GM12878 (cell line): Measurements from ENCODE around the gene SLC23A1. TPM values are rescaled to one million over a fixed set of nuclear protein-coding genes. Genes with fewer than 3 reads are reported as not detected.

ENCODE experiments used
- ASH2L ChIP-seq: fragments of 300-600, 200-600 bp; sonication (generic); IDR thresholded peaks from 2 replicates; pipeline ENCODE4 v1.6.1; 2017; ENCODE audit warnings: low read depth, mild to moderate bottlenecking, borderline replicate concordance
- BACH1 ChIP-seq: fragments of 450-650 bp; IDR thresholded peaks from 2 replicates; pipeline ENCODE4 v1.6.1; 2017; ENCODE audit warnings: mild to moderate bottlenecking, borderline replicate concordance
- CEBPB ChIP-seq, 2 experiments: fragments of 150-350 bp in 1 of 2; IDR thresholded peaks; 2 replicates each; pipeline ENCODE4 v1.6.1; 2012 to 2014; ENCODE audit warnings: low read depth in 2 of 2, low read length in 2 of 2, borderline replicate concordance in 1 of 2, inconsistent platforms in 1 of 2
- CREM ChIP-seq: IDR thresholded peaks from 2 replicates; pipeline ENCODE4 v1.6.1; 2014; ENCODE audit warnings: antibody characterized with exemption, low read depth
- DPF2 ChIP-seq: fragments of 450-650 bp; IDR thresholded peaks from 2 replicates; pipeline ENCODE4 v1.6.1; 2017; ENCODE audit warnings: mild to moderate bottlenecking
- EED ChIP-seq: sonication (generic); IDR thresholded peaks from 2 replicates; pipeline ENCODE4 v1.6.1; 2016; ENCODE audit warnings: antibody characterized with exemption, low read depth
- EGR1 ChIP-seq, 2 experiments: IDR thresholded peaks; 1 replicate in 1 of 2; 2 replicates in 1 of 2; pipeline ENCODE4 v1.6.1; 2011 to 2012; ENCODE audit warnings: low read depth in 2 of 2, low read length in 2 of 2, borderline replicate concordance in 1 of 2, mild to moderate bottlenecking in 1 of 2, moderate library complexity in 1 of 2
- EP300 ChIP-seq, 2 experiments: fragments of 150-350 bp in 1 of 2; IDR thresholded peaks; 2 replicates each; pipeline ENCODE4 v1.6.1; 2011 to 2012; ENCODE audit warnings: low read depth in 2 of 2, low read length in 2 of 2, borderline replicate concordance in 1 of 2, improper control_type of control experiment in 1 of 2, inconsistent platforms in 1 of 2; ENCODE audit not compliant: control insufficient read depth in 1 of 2
- ESRRA ChIP-seq: IDR thresholded peaks from 2 replicates; pipeline ENCODE4 v1.6.1; 2012; ENCODE audit warnings: mild to moderate bottlenecking, low read length, improper control_type of control experiment
- HDAC2 ChIP-seq: fragments of 200-600 bp; sonication (generic); IDR thresholded peaks from 2 replicates; pipeline ENCODE4 v1.6.1; 2017
- HDAC6 ChIP-seq: fragments of 200-600 bp; sonication (generic); IDR thresholded peaks from one replicate; pipeline ENCODE4 v1.8.0; 2017; ENCODE audit warnings: antibody characterized with exemption; ENCODE audit not compliant: unreplicated experiment
- HDGF ChIP-seq: fragments of 450-650 bp; IDR thresholded peaks from 2 replicates; pipeline ENCODE4 v1.6.1; 2016; ENCODE audit warnings: antibody characterized with exemption
- IKZF1 ChIP-seq: fragments of 450-650 bp; conservative IDR thresholded peaks from 2 replicates; pipeline ENCODE4 v1.6.1; 2017; ENCODE audit warnings: antibody characterized with exemption, mild to moderate bottlenecking
- IRF4 ChIP-seq: IDR thresholded peaks from 2 replicates; pipeline ENCODE4 v1.6.1; 2011; ENCODE audit warnings: low read depth, low read length
- MXI1 ChIP-seq: fragments of 150-350 bp; IDR thresholded peaks from 2 replicates; pipeline ENCODE4 v1.6.1; 2011; ENCODE audit warnings: low read depth, mild to moderate bottlenecking, inconsistent platforms, low read length, improper control_type of control experiment
- MYB ChIP-seq: fragments of 150-350 bp; IDR thresholded peaks from 2 replicates; pipeline ENCODE4 v1.6.1; 2014; ENCODE audit warnings: mild to moderate bottlenecking, low read depth, low read length, borderline replicate concordance
- NBN ChIP-seq: fragments of 450-650 bp; IDR thresholded peaks from 2 replicates; pipeline ENCODE4 v1.6.1; 2016
- POLR2A ChIP-seq: IDR thresholded peaks from 2 replicates; pipeline ENCODE4 v1.6.1; 2011; ENCODE audit warnings: low read depth, mild to moderate bottlenecking, low read length
- RB1 ChIP-seq: fragments of 450-650 bp; formaldehyde crosslinking; IDR thresholded peaks from 2 replicates; pipeline ENCODE4 v1.6.1; 2017; ENCODE audit warnings: mild to moderate bottlenecking, borderline replicate concordance
- RBBP5 ChIP-seq: fragments of 200-600 bp; sonication (generic); conservative IDR thresholded peaks from 2 replicates; pipeline ENCODE4 v1.6.1; 2016
- RCOR1 ChIP-seq: conservative IDR thresholded peaks from 2 replicates; pipeline ENCODE4 v1.6.1; 2012; ENCODE audit warnings: low read depth, low read length, improper control_type of control experiment
- RELA ChIP-seq: fragments of 450-650 bp; IDR thresholded peaks from 2 replicates; pipeline ENCODE4 v1.8.0; 2014; ENCODE audit warnings: borderline replicate concordance; ENCODE audit not compliant: partially characterized antibody
- RFX5 ChIP-seq: IDR thresholded peaks from 2 replicates; pipeline ENCODE4 v1.6.1; 2011; ENCODE audit warnings: low read depth, low read length, improper control_type of control experiment
- RUNX3 ChIP-seq: IDR thresholded peaks from 2 replicates; pipeline ENCODE4 v1.6.1; 2012; ENCODE audit warnings: low read length, inconsistent platforms
- SIX5 ChIP-seq: IDR thresholded peaks from 2 replicates; pipeline ENCODE4 v1.6.1; 2011; ENCODE audit warnings: mild to moderate bottlenecking, low read depth, low read length, moderate library complexity; ENCODE audit not compliant: severe bottlenecking
- SMAD5 ChIP-seq: IDR thresholded peaks from 2 replicates; pipeline ENCODE4 v1.6.1; 2016; ENCODE audit warnings: antibody characterized with exemption, low read depth
- SP1 ChIP-seq: IDR thresholded peaks from one replicate; pipeline ENCODE4 v1.6.1; 2011; ENCODE audit warnings: low read depth, low read length
- SPI1 ChIP-seq: IDR thresholded peaks from 2 replicates; pipeline ENCODE4 v1.6.1; 2011; ENCODE audit warnings: low read depth, mild to moderate bottlenecking, low read length, moderate library complexity, borderline replicate concordance; ENCODE audit not compliant: insufficient read depth
- TCF3 ChIP-seq: IDR thresholded peaks from 2 replicates; pipeline ENCODE4 v1.6.1; 2012; ENCODE audit warnings: low read depth, mild to moderate bottlenecking, low read length, borderline replicate concordance; ENCODE audit not compliant: insufficient read depth
- ZNF24 ChIP-seq: fragments of 450-650 bp; IDR thresholded peaks from 2 replicates; pipeline ENCODE4 v1.6.1; 2017; ENCODE audit warnings: antibody characterized with exemption, mild to moderate bottlenecking
- polyA plus RNA-seq, 11 experiments: library from polyadenylated mRNA; depleted of rRNA in 4 of 11; unstranded in 6 of 11; stranded (reverse) in 5 of 11; fragments of >200 nt; fragmentation: Nextera tagmentation in 4 of 11; fragmentation: Illumina TruSeq in 1 of 11; extraction: Ambion mirVana in 4 of 11; extraction: Trizol in 1 of 11; gene quantifications; 1 replicate in 1 of 11; 2 replicates in 10 of 11; pipeline versions ENCODE4 v1.2.1 to v1.2.3, GENCODE V29; 2011 to 2016; ENCODE audit warnings: inconsistent platforms in 2 of 11, missing spikeins in 2 of 11, low read depth in 1 of 11
- total RNA-seq, 4 experiments: library from RNA; depleted of rRNA in 3 of 4; stranded (reverse); fragments of >200 nt in 3 of 4; fragmentation: Illumina TruSeq in 1 of 4; extraction: Trizol in 1 of 4; gene quantifications; 2 replicates each; pipeline versions ENCODE4 v1.2.1 to v1.2.3, GENCODE V29; 2013 to 2021
- TF ChIP-seq, protein P1 (sequence below): IDR thresholded peaks from 2 replicates; pipeline ENCODE4 v1.6.1; 2012; ENCODE audit warnings: low read depth, low read length, improper control_type of control experiment
- TF ChIP-seq, protein P2 (sequence below): fragments of 450-650 bp; IDR thresholded peaks from 2 replicates; pipeline ENCODE4 v1.6.1; 2016; ENCODE audit warnings: mild to moderate bottlenecking

SLC23A1 gene
- total and polyA plus RNA-seq, 10 of the 15 experiments (the other 5 are each of a cell fraction or from before 2014, with no cell fraction given), result 0.35 to 4.7 (median 1.6) TPM

DNA sequence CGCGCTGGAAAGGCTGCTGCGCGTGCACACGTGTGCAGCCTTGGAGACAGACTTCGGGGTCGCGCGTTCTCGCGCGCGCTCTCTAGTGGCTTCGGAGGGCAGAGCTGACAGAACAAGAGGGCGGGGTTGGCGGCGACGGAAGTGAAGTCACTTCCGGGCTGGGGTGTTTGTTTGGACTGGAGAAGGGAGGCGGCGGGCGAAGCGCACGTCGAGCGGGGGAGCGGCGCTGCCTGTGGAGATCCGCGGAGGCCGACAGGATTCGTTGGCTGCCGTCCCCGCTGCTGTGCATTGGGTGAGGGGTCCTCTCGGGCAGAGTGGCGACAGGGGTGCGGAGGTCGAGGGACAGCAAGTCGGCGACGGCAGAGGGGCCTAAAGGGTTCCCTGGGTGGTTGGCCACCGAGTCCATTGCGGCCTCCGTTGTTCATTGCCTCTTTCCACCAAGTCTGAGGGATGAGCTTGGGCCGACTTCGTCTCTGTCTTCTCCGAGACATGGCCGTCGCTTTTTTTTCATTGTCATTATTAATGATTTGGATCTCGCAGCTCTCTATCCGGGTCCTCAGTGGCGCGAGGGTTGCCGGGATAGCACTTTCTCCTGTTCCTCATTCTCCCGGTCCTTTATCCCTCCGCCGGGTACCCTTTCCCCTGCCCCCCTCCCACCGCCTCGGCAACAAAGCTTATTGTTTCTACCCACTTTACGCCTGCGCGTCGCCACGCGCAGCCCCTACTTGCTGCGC lies 41.2 kb downstream of the SLC23A1 start, which contains the start of gene PAIP2 (continued):
- TF ChIP-seq RCOR1, result peak; percentile 65; the same call in 1 of the 2 replicates
- no peak for TF ChIP-seq CEBPB (IDR thresholded peaks at IDR 0.05; ENCODE audit: borderline replicate concordance in 1 of 2, low read depth in 2 of 2, low read length in 2 of 2)
- TF ChIP-seq DPF2, result peak; percentile 65
- TF ChIP-seq HDAC6, result no peak
- peak; percentile 36; the same call in 1 of the 2 replicates for TF ChIP-seq TCF3
- peak; percentile 68; the same call in 1 of the 2 replicates for TF ChIP-seq SMAD5
- peak; percentile 81 for TF ChIP-seq IKZF1
- TF ChIP-seq, protein P1, sequence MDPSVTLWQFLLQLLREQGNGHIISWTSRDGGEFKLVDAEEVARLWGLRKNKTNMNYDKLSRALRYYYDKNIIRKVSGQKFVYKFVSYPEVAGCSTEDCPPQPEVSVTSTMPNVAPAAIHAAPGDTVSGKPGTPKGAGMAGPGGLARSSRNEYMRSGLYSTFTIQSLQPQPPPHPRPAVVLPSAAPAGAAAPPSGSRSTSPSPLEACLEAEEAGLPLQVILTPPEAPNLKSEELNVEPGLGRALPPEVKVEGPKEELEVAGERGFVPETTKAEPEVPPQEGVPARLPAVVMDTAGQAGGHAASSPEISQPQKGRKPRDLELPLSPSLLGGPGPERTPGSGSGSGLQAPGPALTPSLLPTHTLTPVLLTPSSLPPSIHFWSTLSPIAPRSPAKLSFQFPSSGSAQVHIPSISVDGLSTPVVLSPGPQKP, result peak; percentile 92
- TF ChIP-seq BACH1, result peak; percentile 70
- no peak for TF ChIP-seq MYB
- TF ChIP-seq POLR2A, result peak; percentile 97
- no peak for TF ChIP-seq ASH2L
- TF ChIP-seq, protein P2, sequence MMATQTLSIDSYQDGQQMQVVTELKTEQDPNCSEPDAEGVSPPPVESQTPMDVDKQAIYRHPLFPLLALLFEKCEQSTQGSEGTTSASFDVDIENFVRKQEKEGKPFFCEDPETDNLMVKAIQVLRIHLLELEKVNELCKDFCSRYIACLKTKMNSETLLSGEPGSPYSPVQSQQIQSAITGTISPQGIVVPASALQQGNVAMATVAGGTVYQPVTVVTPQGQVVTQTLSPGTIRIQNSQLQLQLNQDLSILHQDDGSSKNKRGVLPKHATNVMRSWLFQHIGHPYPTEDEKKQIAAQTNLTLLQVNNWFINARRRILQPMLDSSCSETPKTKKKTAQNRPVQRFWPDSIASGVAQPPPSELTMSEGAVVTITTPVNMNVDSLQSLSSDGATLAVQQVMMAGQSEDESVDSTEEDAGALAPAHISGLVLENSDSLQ, result peak; percentile 71
- peak; percentile 48 for TF ChIP-seq SP1
- 0 out of 2 replicates have a peak, but pooled peaks have one; percentile 29 for TF ChIP-seq RFX5
- TF ChIP-seq ESRRA, result no peak
- TF ChIP-seq RBBP5, result no peak
- peak; percentile 94 for TF ChIP-seq NBN
- TF ChIP-seq RELA, result no peak
- TF ChIP-seq MXI1, result peak; percentile 91
- 0 out of 2 replicates have a peak, but pooled peaks have one; percentile 9 for TF ChIP-seq IRF4
- TF ChIP-seq HDGF, result peak; percentile 97
- TF ChIP-seq RUNX3, result peak; percentile 4; the same call in 1 of the 2 replicates
- peak; percentile 39; the same call in 1 of the 2 replicates for TF ChIP-seq EED
- no peak for TF ChIP-seq SIX5
- TF ChIP-seq EP300 (IDR thresholded peaks at IDR 0.05; ENCODE audit: borderline replicate concordance in 1 of 2, control insufficient read depth in 1 of 2, low read depth in 2 of 2, low read length in 2 of 2), result peak in 1 of 2 experiments; percentile 30; a peak in 1 of 4 replicates
- TF ChIP-seq EGR1 (IDR thresholded peaks at IDR 0.05; ENCODE audit: borderline replicate concordance in 1 of 2, low read depth in 2 of 2, low read length in 2 of 2), result peak in 1 of 2 experiments; percentile 22; a peak in 1 of 3 replicates
- TF ChIP-seq RB1, result peak; percentile 84; the same call in 1 of the 2 replicates
- TF ChIP-seq ZNF24, result no peak
- peak; percentile 88 for TF ChIP-seq CREM
- no peak for TF ChIP-seq HDAC2
- peak; percentile 46; the same call in 1 of the 2 replicates for TF ChIP-seq SPI1
